ENCODE measurements around the gene PRKCE. TPM values are rescaled to one million over a fixed set of nuclear protein-coding genes. Genes with fewer than 3 reads are reported as not detected.

Gene PRKCE
- total and polyA plus RNA-seq, 2 of the 8 experiments (the other 6 are each of a cell fraction or from before 2014, with no cell fraction given): 0.54 to 2.1 TPM

- Histone ChIP-seq H3K4me1 (replicated peaks in 1 of 4; ENCODE audit: control insufficient read depth in 3 of 4, insufficient read depth in 4 of 4, low read length in 3 of 4) (peaks cover 2 to 4% (median 3%) of the 10 kb centered on the region in 4 experiments), H3K79me2 (ENCODE audit: control insufficient read depth in 1 of 2, insufficient read depth in 2 of 2, low read length in 2 of 2) (no peaks in the 10 kb centered on the region), H3K18ac (ENCODE audit: extremely low read depth, low read length) (no peak overlapping the region), H3K36me3 (ENCODE audit: control insufficient read depth in 2 of 4, insufficient read depth in 4 of 4, low read length in 3 of 4) (no peaks in the 10 kb centered on the region), H3K9ac (replicated peaks in 1 of 4; ENCODE audit: extremely low read depth in 1 of 4, low read depth in 3 of 4, low read length in 3 of 4) (no peak overlapping the region), H3K79me1 (ENCODE audit: low read depth, low read length) (no peaks in the 10 kb centered on the region), H4K5ac (ENCODE audit: insufficient read length, low read depth, low read length) (no peak overlapping the region), H2BK5ac (ENCODE audit: low read depth, low read length) (no peak overlapping the region), H4K8ac (ENCODE audit: extremely low read depth, insufficient read depth, low read length) (no peak overlapping the region), H2BK12ac (ENCODE audit: low read depth, low read length) (peak overlapping the region; percentile 29; the same call in 1 of the 2 replicates), H2BK15ac (ENCODE audit: low read length) (peak overlapping the region; percentile 88; the same call in 1 of the 2 replicates), H3K27me3 (replicated peaks in 1 of 4; ENCODE audit: control insufficient read depth in 3 of 4, extremely low read depth in 1 of 4, insufficient read depth in 3 of 4, low read length in 3 of 4) (peaks cover 31 to 72% (median 52%) of the 10 kb centered on the region in 4 experiments), H3K56ac (replicated peaks; ENCODE audit: insufficient read length, low read depth, low read length) (no peak overlapping the region), H2AFZ (ENCODE audit: low read length) (peak overlapping the region; percentile 97; the same call in 1 of the 2 replicates), H2AK5ac (ENCODE audit: low read depth, low read length) (no peak overlapping the region), H3K23me2 (ENCODE audit: low read depth, low read length) (peaks cover 22% of the 10 kb centered on the region), H3K9me3 (ENCODE audit: insufficient read depth in 2 of 2, low read depth in 1 of 2, low read length in 1 of 2) (no peaks in the 10 kb centered on the region), H4K20me1 (replicated peaks in 1 of 2; ENCODE audit: control insufficient read depth in 1 of 2, insufficient read depth in 2 of 2, low read length in 2 of 2) (peaks cover 0 to 3% of the 10 kb centered on the region in 2 experiments), H2BK120ac (replicated peaks; ENCODE audit: low read depth, low read length) (no peak overlapping the region), H3K23ac (ENCODE audit: insufficient read length) (no peak overlapping the region), H3K4me2 (ENCODE audit: insufficient read depth in 1 of 2, low read depth in 2 of 2, low read length in 2 of 2) (peak overlapping the region; percentile 95 to 97), H2BK20ac (ENCODE audit: low read length) (peak overlapping the region; percentile 82; the same call in 1 of the 2 replicates), H4K91ac (replicated peaks; ENCODE audit: insufficient read length, low read length) (no peak overlapping the region), H3K4ac (replicated peaks; ENCODE audit: insufficient read length, low read depth, low read length) (no peak overlapping the region), H3K27ac (ENCODE audit: low read depth, low read length) (no peak overlapping the region), H3K4me3 (ENCODE audit: extremely low read depth in 1 of 4, insufficient read depth in 2 of 4, low read depth in 3 of 4, low read length in 4 of 4) (peak overlapping the region; percentile 39 to 82 (median 72)), H3K14ac (ENCODE audit: insufficient read length) (no peak overlapping the region)
- TF ChIP-seq KDM4A (IDR thresholded peaks at IDR 0.05; ENCODE audit: low read depth, low read length, severe bottlenecking) (peak; percentile 97), SP1 (IDR thresholded peaks at IDR 0.05; ENCODE audit: low read depth, low read length) (no peak), RNF2 (IDR thresholded peaks at IDR 0.05; ENCODE audit: borderline replicate concordance, low read depth, low read length, missing control alignments, poor library complexity, severe bottlenecking) (no peak), E2F6 (IDR thresholded peaks at IDR 0.05) (peak; percentile 53), SUZ12 (IDR thresholded peaks at IDR 0.05; ENCODE audit: low read length) (peak; percentile 96), CTBP2 (IDR thresholded peaks at IDR 0.05; ENCODE audit: borderline replicate concordance, insufficient read depth, insufficient read length, low read length) (peak; percentile 52), EZH2 (IDR thresholded peaks at IDR 0.05; ENCODE audit: low read depth, low read length, severe bottlenecking) (peak; percentile 93)
- TF ChIP-seq, protein P1, sequence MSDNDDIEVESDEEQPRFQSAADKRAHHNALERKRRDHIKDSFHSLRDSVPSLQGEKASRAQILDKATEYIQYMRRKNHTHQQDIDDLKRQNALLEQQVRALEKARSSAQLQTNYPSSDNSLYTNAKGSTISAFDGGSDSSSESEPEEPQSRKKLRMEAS (IDR thresholded peaks at IDR 0.05): peak; percentile 86
- FAIRE-seq (no peak), DNase-seq (ENCODE audit: low read depth in 1 of 2, low spot score in 2 of 2) (peak in 1 of 2 experiments; percentile 62)
- CTCF ChIA-PET (ENCODE audit: partially characterized antibody): interaction anchor here (0.5 to 2.3 kb wide), 9 partner anchors 10 to 865 kb away, joined by 3 to 8 read pairs (median 4); no protein-coding TSS in a partner anchor
- WGBS, 2 experiments (ENCODE audit: extremely low coverage in 1 of 2, insufficient coverage in 1 of 2, insufficient read length in 1 of 2, insufficient replicate concordance in 2 of 2, low coverage in 1 of 2, low lambda C conversion rate in 2 of 2, missing lambda C conversion rate in 1 of 2): 11% methylated on average over 44 of the region's 53 CpGs; no CpG with 5 or more reads in 1 of the 2 experiments
- POLR2A ChIA-PET (ENCODE audit: partially characterized antibody): interaction anchor here (0.5 to 1.3 kb wide), 2 partner anchors 41 to 1984 kb away, joined by 3 to 4 read pairs; no protein-coding TSS in a partner anchor
These were observed 886 bp downstream of the PRKCE start for GRCh38 chr2:45652090-45653031.
